Measurements from ENCODE around the gene PRAME.

PRAME gene

GRCh38 chr22:22587577-22588188 is 28.6 kb upstream of the PRAME start:
- TF ChIP-seq ZBTB7A (IDR thresholded peaks at IDR 0.05; ENCODE audit: low read depth) (no peak), TAF1 (IDR thresholded peaks at IDR 0.05; ENCODE audit: low read depth) (no peak), EGR1 (IDR thresholded peaks at IDR 0.05) (no peak), EP300 (IDR thresholded peaks at IDR 0.05; ENCODE audit: borderline replicate concordance) (no peak), RAD21 (IDR thresholded peaks at IDR 0.05; ENCODE audit: low read depth) (no peak), FOXM1 (IDR thresholded peaks at IDR 0.05; ENCODE audit: borderline replicate concordance, low read depth) (no peak), TCF12 (IDR thresholded peaks at IDR 0.05; ENCODE audit: low read depth) (no peak), TEAD4 (IDR thresholded peaks at IDR 0.05) (no peak), CEBPB (IDR thresholded peaks at IDR 0.05) (no peak)
- TF ChIP-seq, protein P1, sequence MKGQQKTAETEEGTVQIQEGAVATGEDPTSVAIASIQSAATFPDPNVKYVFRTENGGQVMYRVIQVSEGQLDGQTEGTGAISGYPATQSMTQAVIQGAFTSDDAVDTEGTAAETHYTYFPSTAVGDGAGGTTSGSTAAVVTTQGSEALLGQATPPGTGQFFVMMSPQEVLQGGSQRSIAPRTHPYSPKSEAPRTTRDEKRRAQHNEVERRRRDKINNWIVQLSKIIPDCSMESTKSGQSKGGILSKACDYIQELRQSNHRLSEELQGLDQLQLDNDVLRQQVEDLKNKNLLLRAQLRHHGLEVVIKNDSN (IDR thresholded peaks at IDR 0.05) = no peak
- TF ChIP-seq, protein P2, sequence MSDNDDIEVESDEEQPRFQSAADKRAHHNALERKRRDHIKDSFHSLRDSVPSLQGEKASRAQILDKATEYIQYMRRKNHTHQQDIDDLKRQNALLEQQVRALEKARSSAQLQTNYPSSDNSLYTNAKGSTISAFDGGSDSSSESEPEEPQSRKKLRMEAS (IDR thresholded peaks at IDR 0.05) = no peak
- TF ChIP-seq, protein P3, sequence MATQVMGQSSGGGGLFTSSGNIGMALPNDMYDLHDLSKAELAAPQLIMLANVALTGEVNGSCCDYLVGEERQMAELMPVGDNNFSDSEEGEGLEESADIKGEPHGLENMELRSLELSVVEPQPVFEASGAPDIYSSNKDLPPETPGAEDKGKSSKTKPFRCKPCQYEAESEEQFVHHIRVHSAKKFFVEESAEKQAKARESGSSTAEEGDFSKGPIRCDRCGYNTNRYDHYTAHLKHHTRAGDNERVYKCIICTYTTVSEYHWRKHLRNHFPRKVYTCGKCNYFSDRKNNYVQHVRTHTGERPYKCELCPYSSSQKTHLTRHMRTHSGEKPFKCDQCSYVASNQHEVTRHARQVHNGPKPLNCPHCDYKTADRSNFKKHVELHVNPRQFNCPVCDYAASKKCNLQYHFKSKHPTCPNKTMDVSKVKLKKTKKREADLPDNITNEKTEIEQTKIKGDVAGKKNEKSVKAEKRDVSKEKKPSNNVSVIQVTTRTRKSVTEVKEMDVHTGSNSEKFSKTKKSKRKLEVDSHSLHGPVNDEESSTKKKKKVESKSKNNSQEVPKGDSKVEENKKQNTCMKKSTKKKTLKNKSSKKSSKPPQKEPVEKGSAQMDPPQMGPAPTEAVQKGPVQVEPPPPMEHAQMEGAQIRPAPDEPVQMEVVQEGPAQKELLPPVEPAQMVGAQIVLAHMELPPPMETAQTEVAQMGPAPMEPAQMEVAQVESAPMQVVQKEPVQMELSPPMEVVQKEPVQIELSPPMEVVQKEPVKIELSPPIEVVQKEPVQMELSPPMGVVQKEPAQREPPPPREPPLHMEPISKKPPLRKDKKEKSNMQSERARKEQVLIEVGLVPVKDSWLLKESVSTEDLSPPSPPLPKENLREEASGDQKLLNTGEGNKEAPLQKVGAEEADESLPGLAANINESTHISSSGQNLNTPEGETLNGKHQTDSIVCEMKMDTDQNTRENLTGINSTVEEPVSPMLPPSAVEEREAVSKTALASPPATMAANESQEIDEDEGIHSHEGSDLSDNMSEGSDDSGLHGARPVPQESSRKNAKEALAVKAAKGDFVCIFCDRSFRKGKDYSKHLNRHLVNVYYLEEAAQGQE (IDR thresholded peaks at IDR 0.05; ENCODE audit: low read depth) = no peak

DNA sequence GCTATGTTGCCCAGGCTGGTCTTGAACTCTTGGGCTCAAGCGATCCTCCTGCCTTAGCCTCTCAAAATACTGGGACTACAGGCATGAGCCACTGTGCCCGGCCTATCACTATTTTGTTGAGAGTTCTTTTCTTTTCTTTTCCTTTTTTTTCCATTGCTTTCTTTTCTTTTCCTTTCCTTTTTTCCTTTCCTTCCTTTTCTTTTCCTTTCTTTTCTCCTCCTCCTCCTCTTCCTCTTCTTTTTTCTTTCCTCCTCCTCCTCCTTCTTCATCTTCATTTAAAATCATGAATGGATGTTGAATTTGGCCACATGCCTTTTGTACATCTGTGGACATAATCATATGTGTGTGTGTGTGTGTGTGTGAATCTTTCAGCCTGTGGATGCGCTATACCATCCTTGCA is 25.7 kb upstream of the PRAME start:
- TF ChIP-seq RAD21 (IDR thresholded peaks at IDR 0.05; ENCODE audit: low read depth) (no peak), CREB1 (IDR thresholded peaks at IDR 0.05; ENCODE audit: low read depth) (no peak), TEAD4 (IDR thresholded peaks at IDR 0.05) (no peak), CEBPB (IDR thresholded peaks at IDR 0.05) (no peak), FOXM1 (IDR thresholded peaks at IDR 0.05; ENCODE audit: borderline replicate concordance, low read depth) (no peak)

GRCh38 chr22:22583030-22583429 is 24.0 kb upstream of the PRAME start:
- TF ChIP-seq, protein P3 (IDR thresholded peaks at IDR 0.05; ENCODE audit: low read depth) = no peak
- TF ChIP-seq NFIC (IDR thresholded peaks at IDR 0.05) = no peak
- no peak for TF ChIP-seq EGR1 (IDR thresholded peaks at IDR 0.05)
- TF ChIP-seq FOXM1 (IDR thresholded peaks at IDR 0.05; ENCODE audit: borderline replicate concordance, low read depth) = no peak
- TF ChIP-seq TCF12 (IDR thresholded peaks at IDR 0.05; ENCODE audit: low read depth) = no peak
- TF ChIP-seq ZBTB7A (IDR thresholded peaks at IDR 0.05; ENCODE audit: low read depth) = no peak
- TF ChIP-seq RAD21 (IDR thresholded peaks at IDR 0.05; ENCODE audit: low read depth) = no peak
- TF ChIP-seq YY1 (IDR thresholded peaks at IDR 0.05; ENCODE audit: low read depth) = no peak
- TF ChIP-seq TAF1 (IDR thresholded peaks at IDR 0.05; ENCODE audit: low read depth) = no peak
- no peak for TF ChIP-seq CREB1 (IDR thresholded peaks at IDR 0.05; ENCODE audit: low read depth)
- TF ChIP-seq, protein P2 (IDR thresholded peaks at IDR 0.05) = no peak
- no peak for TF ChIP-seq TEAD4 (IDR thresholded peaks at IDR 0.05)
- no peak for TF ChIP-seq CEBPB (IDR thresholded peaks at IDR 0.05)
- TF ChIP-seq, protein P1 (IDR thresholded peaks at IDR 0.05) = no peak

DNA sequence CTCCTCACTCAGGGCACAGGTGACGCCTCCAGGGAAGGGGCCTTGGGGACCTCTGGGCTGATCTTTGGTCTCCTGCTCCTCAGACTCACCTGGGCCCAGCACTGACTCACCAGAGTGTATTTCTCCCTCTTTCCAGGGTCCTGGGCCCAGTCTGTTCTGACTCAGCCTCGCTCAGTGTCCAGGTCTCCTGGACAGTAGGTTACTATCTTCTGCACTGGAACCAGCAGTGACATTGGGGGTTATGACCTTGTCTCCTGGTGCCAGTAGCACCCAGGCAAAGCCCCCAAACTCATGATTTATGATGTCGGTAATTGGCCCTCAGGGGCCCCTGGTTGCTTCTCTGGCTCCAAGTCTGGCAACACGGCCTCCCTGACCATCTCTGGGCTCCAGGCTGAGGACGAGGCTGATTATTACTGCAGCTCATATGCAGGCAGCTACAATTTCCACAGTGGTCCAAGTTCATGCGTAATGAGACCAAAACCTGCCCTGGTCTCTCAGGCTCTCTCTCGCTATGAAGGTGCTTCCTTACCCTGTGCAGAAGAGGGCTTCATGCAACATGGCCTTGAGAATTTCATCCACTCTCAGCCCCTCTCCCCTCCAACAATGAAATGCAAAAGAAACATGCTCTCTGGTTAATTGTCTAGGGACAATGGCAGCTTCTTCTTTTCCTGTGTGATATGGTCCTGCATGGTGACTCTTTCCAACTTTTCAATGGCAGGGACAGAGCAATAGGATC is 21.0 kb upstream of the PRAME start:
- no peak for TF ChIP-seq YY1 (IDR thresholded peaks at IDR 0.05; ENCODE audit: low read depth)
- no peak for TF ChIP-seq RAD21 (IDR thresholded peaks at IDR 0.05; ENCODE audit: low read depth)
- TF ChIP-seq CEBPB (IDR thresholded peaks at IDR 0.05) = no peak
- TF ChIP-seq CREB1 (IDR thresholded peaks at IDR 0.05; ENCODE audit: low read depth) = no peak
- TF ChIP-seq TEAD4 (IDR thresholded peaks at IDR 0.05) = no peak
- TF ChIP-seq, protein P2 (IDR thresholded peaks at IDR 0.05) = no peak
- TF ChIP-seq ZBTB7A (IDR thresholded peaks at IDR 0.05; ENCODE audit: low read depth) = no peak
- no peak for TF ChIP-seq TAF1 (IDR thresholded peaks at IDR 0.05; ENCODE audit: low read depth)
- TF ChIP-seq EP300 (IDR thresholded peaks at IDR 0.05; ENCODE audit: borderline replicate concordance) = no peak
- no peak for TF ChIP-seq FOXM1 (IDR thresholded peaks at IDR 0.05; ENCODE audit: borderline replicate concordance, low read depth)
- TF ChIP-seq, protein P1 (IDR thresholded peaks at IDR 0.05) = no peak
- TF ChIP-seq EGR1 (IDR thresholded peaks at IDR 0.05) = no peak
- TF ChIP-seq TCF12 (IDR thresholded peaks at IDR 0.05; ENCODE audit: low read depth) = no peak
- TF ChIP-seq NFIC (IDR thresholded peaks at IDR 0.05) = no peak
- TF ChIP-seq, protein P3 (IDR thresholded peaks at IDR 0.05; ENCODE audit: low read depth) = no peak

Measured in Ishikawa (cell line).